ENCODE data around the gene OR7G1. TPM values are rescaled to one million over a fixed set of nuclear protein-coding genes. Genes with fewer than 3 reads are reported as not detected.

OR7G1 gene
- total RNA-seq, 1 donor from 2014 or later = not detected

GRCh38 chr19:9107375-9107774 is 8.2 kb downstream of the OR7G1 start, which contains the start of gene OR7G2:
OR7G2 (minus strand) TSS chr19:9107475; CDS start chr19:9103243, 4,232 bp downstream.
- no peak for TF ChIP-seq CTCF (IDR thresholded peaks at IDR 0.05; ENCODE audit: unreplicated experiment)
- H3K36me3 Mint-ChIP-seq (ENCODE audit: low read depth, unreplicated experiment) = peaks cover 15% of the 10 kb centered on the region
- H3K27me3 Mint-ChIP-seq (ENCODE audit: unreplicated experiment) = peaks cover 3% of the 10 kb centered on the region
- H3K9me3 Mint-ChIP-seq (ENCODE audit: unreplicated experiment) = peaks cover 43% of the 10 kb centered on the region
- no peaks in the 10 kb centered on the region for H3K4me1 Mint-ChIP-seq (ENCODE audit: unreplicated experiment)
- DNase-seq (ENCODE audit: low spot score) = no peak
- H3K4me3 Mint-ChIP-seq (ENCODE audit: unreplicated experiment) = no peak within 1 kb of the TSS
- H3K27ac Mint-ChIP-seq (ENCODE audit: unreplicated experiment) = no peak within 1 kb of the TSS

- Mint-ChIP-seq H3K36me3 (ENCODE audit: low read depth, unreplicated experiment) (peaks cover 9% of the 10 kb centered on the region), H3K4me1 (ENCODE audit: unreplicated experiment) (no peaks in the 10 kb centered on the region), H3K4me3 (ENCODE audit: unreplicated experiment) (peak within 1 kb of the TSS; percentile 21), H3K27me3 (ENCODE audit: unreplicated experiment) (no peaks in the 10 kb centered on the region), H3K9me3 (ENCODE audit: unreplicated experiment) (peaks cover 21% of the 10 kb centered on the region), H3K27ac (ENCODE audit: unreplicated experiment) (no peak within 1 kb of the TSS)
- DNase-seq (ENCODE audit: low spot score) = no peak
- TF ChIP-seq CTCF (IDR thresholded peaks at IDR 0.05; ENCODE audit: unreplicated experiment) = no peak
These were observed 28.8 kb downstream of the OR7G1 start, which contains the start of gene OR1M1 for GRCh38 chr19:9086761-9087160. OR1M1 (plus strand) TSS chr19:9087061; CDS start chr19:9093245, 6,184 bp downstream.

GRCh38 chr19:9078651-9079050 is 36.9 kb downstream of the OR7G1 start:
- Mint-ChIP-seq H3K4me3 (ENCODE audit: unreplicated experiment) (no peak overlapping the region), H3K27me3 (ENCODE audit: unreplicated experiment) (peaks cover 2% of the 10 kb centered on the region), H3K4me1 (ENCODE audit: unreplicated experiment) (no peaks in the 10 kb centered on the region), H3K36me3 (ENCODE audit: low read depth, unreplicated experiment) (peaks cover 7% of the 10 kb centered on the region), H3K9me3 (ENCODE audit: unreplicated experiment) (peaks cover 27% of the 10 kb centered on the region), H3K27ac (ENCODE audit: unreplicated experiment) (no peak overlapping the region)
- TF ChIP-seq CTCF (IDR thresholded peaks at IDR 0.05; ENCODE audit: unreplicated experiment) = no peak
- no peak for DNase-seq (ENCODE audit: low spot score)

- Mint-ChIP-seq H3K9me3 (ENCODE audit: unreplicated experiment) (peaks cover 21% of the 10 kb centered on the region), H3K27ac (ENCODE audit: unreplicated experiment) (no peak overlapping the region), H3K36me3 (ENCODE audit: low read depth, unreplicated experiment) (peaks cover 4% of the 10 kb centered on the region), H3K27me3 (ENCODE audit: unreplicated experiment) (peaks cover 2% of the 10 kb centered on the region), H3K4me1 (ENCODE audit: unreplicated experiment) (no peaks in the 10 kb centered on the region), H3K4me3 (ENCODE audit: unreplicated experiment) (no peak overlapping the region)
- DNase-seq (ENCODE audit: low spot score) = no peak
- no peak for TF ChIP-seq CTCF (IDR thresholded peaks at IDR 0.05; ENCODE audit: unreplicated experiment)
These were observed 38.7 kb downstream of the OR7G1 start for GRCh38 chr19:9076901-9077300.

GRCh38 chr19:9075064-9075949 is 40.3 kb downstream of the OR7G1 start:
- Mint-ChIP-seq H3K4me1 (ENCODE audit: unreplicated experiment) (no peaks in the 10 kb centered on the region), H3K27ac (ENCODE audit: unreplicated experiment) (no peak overlapping the region), H3K27me3 (ENCODE audit: unreplicated experiment) (peaks cover 2% of the 10 kb centered on the region), H3K36me3 (ENCODE audit: low read depth, unreplicated experiment) (peaks cover 4% of the 10 kb centered on the region), H3K9me3 (ENCODE audit: unreplicated experiment) (peaks cover 21% of the 10 kb centered on the region), H3K4me3 (ENCODE audit: unreplicated experiment) (no peak overlapping the region)
- no peak for DNase-seq (ENCODE audit: low spot score)
- no peak for TF ChIP-seq CTCF (IDR thresholded peaks at IDR 0.05; ENCODE audit: unreplicated experiment)

All from endothelial cell (in vitro differentiated cells).